Osteoblast (primary cell): Measurements from ENCODE around the gene S100A16. TPM values are rescaled to one million over a fixed set of nuclear protein-coding genes. Genes with fewer than 3 reads are reported as not detected.

Experiments used
- DNase-seq: peaks from one replicate; pipeline ENCODE4 v3.0.0; 2011; ENCODE audit warnings: low spot score, mixed read lengths; ENCODE audit not compliant: insufficient read length; ENCODE audit errors: missing footprints
- H2AFZ ChIP-seq: 2 replicates; pipeline ENCODE4 v1.6.0; 2011; ENCODE audit warnings: mild to moderate bottlenecking, low read length
- H3K27ac ChIP-seq: 2 replicates; pipeline ENCODE4 v1.5.1; 2011; ENCODE audit warnings: mild to moderate bottlenecking, low read depth, low read length, moderate library complexity
- H3K27me3 ChIP-seq: 2 replicates; pipeline ENCODE4 v1.6.0; 2012; ENCODE audit warnings: mild to moderate bottlenecking, control low read depth, inconsistent platforms, low read length, moderate library complexity; ENCODE audit not compliant: insufficient read depth
- H3K36me3 ChIP-seq: 2 replicates; pipeline ENCODE4 v1.5.1; 2011; ENCODE audit warnings: mild to moderate bottlenecking, low read length, control low read depth, moderate library complexity; ENCODE audit not compliant: insufficient read depth
- H3K4me1 ChIP-seq: 2 replicates; pipeline ENCODE4 v1.5.1; 2011; ENCODE audit warnings: mild to moderate bottlenecking, low read length, control low read depth, moderate library complexity; ENCODE audit not compliant: insufficient read depth
- H3K4me2 ChIP-seq: 2 replicates; pipeline ENCODE4 v1.6.0; 2011; ENCODE audit warnings: mild to moderate bottlenecking, low read length; ENCODE audit not compliant: insufficient read depth
- H3K4me3 ChIP-seq: fragments of 200-600 bp; sonication (generic); 3 replicates; pipeline ENCODE4 v1.5.1; 2012; ENCODE audit warnings: mild to moderate bottlenecking, low read length, inconsistent platforms; ENCODE audit not compliant: insufficient read depth
- H3K79me2 ChIP-seq: 2 replicates; pipeline ENCODE4 v1.6.0; 2012; ENCODE audit warnings: mild to moderate bottlenecking, low read length, control low read depth, inconsistent platforms; ENCODE audit not compliant: insufficient read depth
- H3K9me3 ChIP-seq: 2 replicates; pipeline ENCODE4 v1.5.1; 2011; ENCODE audit warnings: low read depth, low read length, control low read depth
- H4K20me1 ChIP-seq: 2 replicates; pipeline ENCODE4 v1.6.0; 2012; ENCODE audit warnings: mild to moderate bottlenecking, low read length, control low read depth; ENCODE audit not compliant: insufficient read depth
- CTCF ChIP-seq: IDR thresholded peaks from 2 replicates; pipeline ENCODE4 v1.5.1; 2011; ENCODE audit warnings: mild to moderate bottlenecking, low read depth, low read length, moderate library complexity; ENCODE audit errors: extremely low read depth
- total RNA-seq: library from RNA; depleted of rRNA; stranded (reverse); fragments of >200 nt; gene quantifications from 2 replicates; pipeline ENCODE4 v1.2.3, GENCODE V29; 2012

Gene S100A16
- total RNA-seq, 1 donor, result 190 TPM

GRCh38 chr1:153561466-153561985 is 51.4 kb downstream of the S100A16 start:
- no peak for TF ChIP-seq CTCF
- H4K20me1 ChIP-seq, result no peaks in the 10 kb centered on the region
- H3K27ac ChIP-seq, result no peak overlapping the region
- no peaks in the 10 kb centered on the region for H3K36me3 ChIP-seq
- H2AFZ ChIP-seq, result no peak overlapping the region
- no peak for DNase-seq
- H3K27me3 ChIP-seq, result no peaks in the 10 kb centered on the region
- H3K4me1 ChIP-seq, result peaks cover 14% of the 10 kb centered on the region
- no peak overlapping the region for H3K4me3 ChIP-seq
- no peaks in the 10 kb centered on the region for H3K9me3 ChIP-seq
- no peak overlapping the region for H3K4me2 ChIP-seq
- no peaks in the 10 kb centered on the region for H3K79me2 ChIP-seq

GRCh38 chr1:153560771-153561465 is 52.0 kb downstream of the S100A16 start:
- no peaks in the 10 kb centered on the region for H3K27me3 ChIP-seq
- H3K4me1 ChIP-seq, result peaks cover 8% of the 10 kb centered on the region
- no peak overlapping the region for H3K27ac ChIP-seq
- H2AFZ ChIP-seq, result no peak overlapping the region
- no peaks in the 10 kb centered on the region for H3K36me3 ChIP-seq
- no peak overlapping the region for H3K4me3 ChIP-seq
- H3K4me2 ChIP-seq, result no peak overlapping the region
- DNase-seq, result no peak
- no peaks in the 10 kb centered on the region for H4K20me1 ChIP-seq
- H3K79me2 ChIP-seq, result no peaks in the 10 kb centered on the region
- TF ChIP-seq CTCF, result no peak
- H3K9me3 ChIP-seq, result no peaks in the 10 kb centered on the region

GRCh38 chr1:153560241-153560640 is 52.7 kb downstream of the S100A16 start:
- no peaks in the 10 kb centered on the region for H3K9me3 ChIP-seq
- DNase-seq, result no peak
- no peaks in the 10 kb centered on the region for H3K79me2 ChIP-seq
- H2AFZ ChIP-seq, result no peak overlapping the region
- no peaks in the 10 kb centered on the region for H3K27me3 ChIP-seq
- no peak overlapping the region for H3K27ac ChIP-seq
- TF ChIP-seq CTCF, result no peak
- no peaks in the 10 kb centered on the region for H3K36me3 ChIP-seq
- no peak overlapping the region for H3K4me2 ChIP-seq
- H4K20me1 ChIP-seq, result no peaks in the 10 kb centered on the region
- H3K4me3 ChIP-seq, result no peak overlapping the region
- peaks cover 1% of the 10 kb centered on the region for H3K4me1 ChIP-seq

GRCh38 chr1:153557877-153558276 is 55.1 kb downstream of the S100A16 start:
- no peaks in the 10 kb centered on the region for H3K9me3 ChIP-seq
- H4K20me1 ChIP-seq, result no peaks in the 10 kb centered on the region
- no peak overlapping the region for H3K27ac ChIP-seq
- no peak overlapping the region for H3K4me2 ChIP-seq
- no peaks in the 10 kb centered on the region for H3K27me3 ChIP-seq
- H3K79me2 ChIP-seq, result no peaks in the 10 kb centered on the region
- no peak for TF ChIP-seq CTCF
- no peak for DNase-seq
- no peak overlapping the region for H3K4me3 ChIP-seq
- no peaks in the 10 kb centered on the region for H3K36me3 ChIP-seq
- peaks cover 7% of the 10 kb centered on the region for H3K4me1 ChIP-seq
- no peak overlapping the region for H2AFZ ChIP-seq

Other genes starting within 250 kb of the S100A16 start
- not detected in 2 replicates for gene S100A12, start 237.5 kb downstream of the S100A16 start, total RNA-seq
- gene S100A8, start 222.1 kb downstream of the S100A16 start, total RNA-seq, result not detected in 2 replicates
- not detected in 2 replicates for gene S100A7A, start 196.6 kb downstream of the S100A16 start, total RNA-seq
- gene S100A7, start 152.5 kb downstream of the S100A16 start, total RNA-seq, result not detected in 2 replicates
- gene S100A6, start 77.1 kb downstream of the S100A16 start, total RNA-seq, result 1,187 and 1,317 TPM in 2 replicates
- gene S100A5, start 72.2 kb downstream of the S100A16 start, total RNA-seq, result not detected in 2 replicates
- gene S100A4, start 67.3 kb downstream of the S100A16 start, total RNA-seq, result 21.5 and 63.0 TPM in 2 replicates
- 4.4 and 7.6 TPM in 2 replicates for gene S100A3, start 63.9 kb downstream of the S100A16 start, total RNA-seq
- gene S100A2, start 47.3 kb downstream of the S100A16 start, total RNA-seq, result 1.8 and 2.1 TPM in 2 replicates
- gene S100A14, start 3.2 kb upstream of the S100A16 start, total RNA-seq, result 0.36 TPM in 1 of 2 replicates, not detected in the other
- 121 and 165 TPM in 2 replicates for gene S100A13, start 14.4 kb upstream of the S100A16 start, total RNA-seq
- 0.29 TPM in 1 of 2 replicates, not detected in the other for gene S100A1, start 15.3 kb upstream of the S100A16 start, total RNA-seq
- 38.9 and 40.9 TPM in 2 replicates for gene CHTOP, start 20.9 kb upstream of the S100A16 start, total RNA-seq
- gene SNAPIN, start 45.6 kb upstream of the S100A16 start, total RNA-seq, result 53.6 TPM in 2 replicates
- 130 and 142 TPM in 2 replicates for gene ILF2, start 57.9 kb upstream of the S100A16 start, total RNA-seq
- gene NPR1, start 65.6 kb upstream of the S100A16 start, total RNA-seq, result under 0.01 TPM in 1 of 2 replicates, not detected in the other
- gene INTS3, start 114.9 kb upstream of the S100A16 start, total RNA-seq, result 42.4 and 42.7 TPM in 2 replicates
- 9.4 and 13.8 TPM in 2 replicates for gene SLC27A3, start 162.3 kb upstream of the S100A16 start, total RNA-seq